Measurements from ENCODE around the gene RFWD3.
A peak's percentile ranks its signal among the peaks of the same experiment; 100 is the strongest.

The RFWD3 gene

DNA sequence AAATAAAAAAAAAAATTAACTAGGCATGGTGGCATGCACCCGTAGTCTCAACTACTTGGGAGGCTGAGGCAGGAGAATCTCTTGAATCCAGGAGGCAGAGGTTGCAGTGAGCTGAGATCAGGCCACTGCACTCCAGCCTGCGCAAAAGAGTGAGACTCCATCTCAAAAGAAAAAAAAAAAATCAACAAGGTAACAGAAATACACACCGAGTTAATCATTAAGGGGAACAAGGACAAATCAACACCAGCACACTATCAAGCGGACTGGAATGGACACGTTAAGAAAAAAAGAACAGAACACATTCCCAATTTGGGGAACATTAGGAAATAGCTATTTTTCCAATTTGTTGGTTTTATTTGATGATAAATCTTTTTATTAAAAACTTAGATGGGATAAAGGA is 31.4 kb downstream of the RFWD3 start:
- TF ChIP-seq, protein P1, sequence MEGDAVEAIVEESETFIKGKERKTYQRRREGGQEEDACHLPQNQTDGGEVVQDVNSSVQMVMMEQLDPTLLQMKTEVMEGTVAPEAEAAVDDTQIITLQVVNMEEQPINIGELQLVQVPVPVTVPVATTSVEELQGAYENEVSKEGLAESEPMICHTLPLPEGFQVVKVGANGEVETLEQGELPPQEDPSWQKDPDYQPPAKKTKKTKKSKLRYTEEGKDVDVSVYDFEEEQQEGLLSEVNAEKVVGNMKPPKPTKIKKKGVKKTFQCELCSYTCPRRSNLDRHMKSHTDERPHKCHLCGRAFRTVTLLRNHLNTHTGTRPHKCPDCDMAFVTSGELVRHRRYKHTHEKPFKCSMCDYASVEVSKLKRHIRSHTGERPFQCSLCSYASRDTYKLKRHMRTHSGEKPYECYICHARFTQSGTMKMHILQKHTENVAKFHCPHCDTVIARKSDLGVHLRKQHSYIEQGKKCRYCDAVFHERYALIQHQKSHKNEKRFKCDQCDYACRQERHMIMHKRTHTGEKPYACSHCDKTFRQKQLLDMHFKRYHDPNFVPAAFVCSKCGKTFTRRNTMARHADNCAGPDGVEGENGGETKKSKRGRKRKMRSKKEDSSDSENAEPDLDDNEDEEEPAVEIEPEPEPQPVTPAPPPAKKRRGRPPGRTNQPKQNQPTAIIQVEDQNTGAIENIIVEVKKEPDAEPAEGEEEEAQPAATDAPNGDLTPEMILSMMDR (conservative IDR thresholded peaks at IDR 0.05; ENCODE audit: low read depth, low read length), result no peak
- no peak for DNase-seq (ENCODE audit: low read depth)
- H3K4me3 ChIP-seq (ENCODE audit: low read depth, low read length), result no peak overlapping the region

DNA sequence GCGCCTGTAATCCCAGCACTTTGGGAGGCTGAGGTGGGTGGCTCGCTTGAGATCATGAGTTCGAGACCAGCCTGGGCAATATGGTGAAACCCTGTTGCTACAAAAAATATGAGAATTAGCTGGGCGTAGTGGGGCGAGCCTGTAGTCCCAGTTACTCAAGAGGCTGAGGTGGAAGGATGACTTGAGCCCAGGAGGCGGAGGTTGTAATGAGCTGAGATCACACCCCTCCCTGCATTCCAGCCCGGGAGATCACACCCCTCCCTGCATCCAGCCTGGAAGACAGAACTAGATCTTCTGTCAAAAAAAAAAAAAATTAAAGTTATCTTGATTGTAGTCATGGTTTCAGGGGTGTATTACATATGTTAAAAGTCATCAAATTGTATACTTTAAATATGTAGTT is 33.0 kb downstream of the RFWD3 start:
- H3K4me3 ChIP-seq (ENCODE audit: low read depth, low read length), result no peak overlapping the region
- TF ChIP-seq, protein P1 (conservative IDR thresholded peaks at IDR 0.05; ENCODE audit: low read depth, low read length), result no peak
- no peak for DNase-seq (ENCODE audit: low read depth)

DNA sequence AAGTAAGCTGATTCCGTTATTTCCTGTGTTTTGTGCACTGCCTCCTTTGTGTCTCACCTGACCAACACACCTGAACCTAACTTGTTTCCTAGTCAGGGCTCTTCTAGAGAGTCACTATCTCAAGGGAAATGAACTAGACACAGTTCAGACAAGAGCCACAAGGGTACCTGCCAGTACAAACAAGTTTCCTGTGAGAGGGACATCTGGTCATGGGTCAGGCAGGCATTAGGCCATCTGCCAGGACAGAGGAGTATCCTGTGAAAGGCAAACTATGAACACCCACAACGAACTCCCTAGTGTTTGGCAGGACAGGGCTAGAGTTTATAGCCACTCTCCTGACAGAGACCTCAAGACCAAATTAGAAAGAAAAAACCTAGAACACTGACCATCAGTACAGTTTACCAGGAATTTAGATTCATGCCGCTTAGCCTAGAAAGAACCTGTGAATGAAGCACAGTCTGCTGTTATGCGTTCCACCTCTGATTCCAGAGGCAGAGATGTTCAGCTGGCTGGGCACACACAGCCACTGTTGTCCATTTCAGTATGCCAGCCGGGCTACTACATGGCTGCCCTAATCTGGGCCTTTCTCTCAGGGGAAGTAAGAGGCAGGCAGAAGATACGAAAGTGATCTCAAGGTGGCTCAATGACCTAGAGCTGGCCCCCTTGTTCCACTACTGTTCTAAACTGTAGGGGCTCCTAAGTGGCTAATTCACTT is 39.0 kb downstream of the RFWD3 start:
- TF ChIP-seq, protein P1 (conservative IDR thresholded peaks at IDR 0.05; ENCODE audit: low read depth, low read length), result no peak
- peak; percentile 47 for DNase-seq (ENCODE audit: low read depth)

DNA sequence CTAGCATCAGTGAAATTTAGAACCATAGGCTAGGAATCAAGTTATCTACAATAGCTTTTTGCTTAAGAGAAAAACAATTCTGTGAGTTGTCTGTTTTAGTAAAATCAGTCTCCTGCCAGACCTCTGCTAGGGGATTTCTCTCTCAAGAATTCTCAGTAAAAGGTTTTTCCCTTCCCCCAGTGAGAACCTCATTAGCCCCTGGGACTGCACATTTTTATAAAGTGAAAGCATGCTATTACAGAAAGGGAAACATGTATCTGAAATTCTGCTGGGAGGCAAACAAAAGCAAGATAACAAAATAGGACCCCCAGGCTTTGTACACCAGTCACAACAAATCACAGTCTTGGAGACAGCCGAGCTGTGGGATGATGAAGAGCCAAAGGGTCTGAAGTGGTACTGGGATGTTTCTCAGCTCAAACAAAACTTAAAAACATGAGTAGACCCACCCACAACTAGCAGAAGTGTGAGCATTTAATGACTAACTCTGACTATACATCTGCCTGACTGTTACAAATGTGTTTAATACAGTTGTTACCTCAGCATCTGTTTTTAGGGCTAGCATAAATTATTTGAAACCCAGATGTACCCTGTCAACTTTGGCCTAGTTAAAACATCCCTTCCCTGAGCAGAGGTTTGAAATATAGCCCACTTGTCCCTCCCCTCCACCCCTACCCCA is 39.8 kb downstream of the RFWD3 start:
- TF ChIP-seq, protein P1 (conservative IDR thresholded peaks at IDR 0.05; ENCODE audit: low read depth, low read length), result no peak
- peak; percentile 32 for DNase-seq (ENCODE audit: low read depth)
- no peak overlapping the region for H3K4me3 ChIP-seq (ENCODE audit: low read depth, low read length)

More for the DNA sequence above, 39.0 kb downstream of the RFWD3 start:
- no peak overlapping the region for H3K4me3 ChIP-seq (ENCODE audit: low read depth, low read length)

DNA sequence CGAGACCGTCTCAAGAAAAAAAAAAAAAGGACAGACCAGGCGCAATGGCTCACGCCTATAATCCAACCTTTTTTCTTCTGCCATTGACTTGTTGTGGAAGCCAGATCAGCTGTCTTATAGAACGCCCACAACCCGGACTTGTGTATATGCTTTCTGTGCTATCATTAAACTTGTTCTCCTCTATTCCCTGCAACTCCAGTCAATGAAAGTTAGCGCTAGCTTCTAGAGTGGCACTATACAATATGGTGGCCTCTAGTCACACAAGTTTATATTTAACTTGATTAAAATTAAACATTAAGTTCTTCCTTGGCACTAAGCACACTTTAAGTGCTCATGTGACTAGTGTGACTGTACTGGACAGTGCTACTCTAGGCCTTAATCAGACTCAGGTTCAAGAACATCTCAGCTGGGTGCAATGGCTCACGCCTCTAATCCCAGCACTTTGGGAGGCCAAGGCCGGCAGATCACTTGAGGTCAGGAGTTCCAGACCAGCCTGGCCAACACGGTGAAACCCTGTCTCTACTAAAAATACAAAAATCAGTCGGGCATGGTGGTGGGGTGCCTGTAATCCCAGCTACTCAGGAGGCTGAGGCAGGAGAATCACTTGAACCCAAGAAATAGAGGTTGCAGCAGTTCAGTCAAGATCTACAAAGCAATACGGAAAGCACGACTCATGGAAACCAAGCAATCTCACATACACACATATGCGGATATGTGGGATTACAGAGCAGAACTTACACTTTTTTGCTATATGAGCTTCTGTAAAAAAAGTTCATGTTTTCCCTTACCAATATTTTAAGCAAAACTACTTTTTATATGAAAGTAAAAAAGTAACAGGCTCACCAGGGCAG is 41.0 kb downstream of the RFWD3 start:
- no peak overlapping the region for H3K4me3 ChIP-seq (ENCODE audit: low read depth, low read length)
- DNase-seq (ENCODE audit: low read depth), result no peak
- TF ChIP-seq, protein P1 (conservative IDR thresholded peaks at IDR 0.05; ENCODE audit: low read depth, low read length), result no peak

DNA sequence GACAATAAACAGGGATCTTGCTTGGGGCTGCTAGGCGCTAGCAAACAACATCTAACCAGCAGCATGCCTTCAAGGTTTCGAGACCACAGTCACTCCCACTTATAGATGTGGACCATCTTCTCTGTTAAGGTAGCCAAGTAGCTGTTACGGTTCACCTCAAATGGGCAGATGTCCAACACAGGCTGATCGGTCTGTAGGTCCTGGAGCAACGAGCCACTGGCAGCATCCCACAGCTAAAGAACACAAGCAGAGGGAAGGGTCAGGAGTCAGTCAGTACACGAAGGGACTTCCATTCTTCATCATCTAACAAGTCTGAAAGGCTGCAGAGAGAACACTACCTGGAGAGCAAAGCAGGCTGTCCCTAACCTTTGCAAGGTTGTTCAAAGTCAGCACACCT is 42.8 kb downstream of the RFWD3 start:
- DNase-seq (ENCODE audit: low read depth), result no peak
- TF ChIP-seq, protein P1 (conservative IDR thresholded peaks at IDR 0.05; ENCODE audit: low read depth, low read length), result no peak
- no peak overlapping the region for H3K4me3 ChIP-seq (ENCODE audit: low read depth, low read length)

Measured in choroid plexus epithelial cell (primary cell).